Cardiac muscle cell (in vitro differentiated cells and primary cell): ENCODE data around the gene CDH3. TPM values are rescaled to one million over a fixed set of nuclear protein-coding genes. Genes with fewer than 3 reads are reported as not detected.

Source experiments
- DNase-seq, 2 donors: peaks; one replicate each; pipeline versions ENCODE4 v3.0.0 to v3.0.0-alpha.2; 2010 to 2017; ENCODE audit warnings: low read depth in 1 of 2, low spot score in 1 of 2
- H3K27ac ChIP-seq: fragments of 200-600 bp; sonication (generic); 2 replicates; pipeline ENCODE4 v1.5.1; 2016
- H3K27me3 ChIP-seq: fragments of 200-600 bp; sonication (generic); 2 replicates; pipeline ENCODE4 v1.6.0; 2016; ENCODE audit warnings: control low read depth
- H3K36me3 ChIP-seq: fragments of 200-600 bp; sonication (generic); 2 replicates; pipeline ENCODE4 v1.5.1; 2016; ENCODE audit warnings: control low read depth
- H3K4me1 ChIP-seq: fragments of 200-600 bp; sonication (generic); 2 replicates; pipeline ENCODE4 v1.8.1; 2017; ENCODE audit warnings: low read depth, mild to moderate bottlenecking, mixed run types
- H3K4me3 ChIP-seq: fragments of 200-600 bp; sonication (generic); 2 replicates; pipeline ENCODE4 v1.5.1; 2016; ENCODE audit warnings: mild to moderate bottlenecking
- H3K9me3 ChIP-seq: fragments of 200-600 bp; sonication (generic); 2 replicates; pipeline ENCODE4 v1.5.1; 2017; ENCODE audit warnings: low read depth, mild to moderate bottlenecking, control low read depth
- CTCF ChIP-seq: IDR thresholded peaks from 2 replicates; pipeline ENCODE4 v1.5.1; 2012; ENCODE audit warnings: low read depth, mild to moderate bottlenecking, low read length
- polyA plus RNA-seq: library from polyadenylated mRNA; unstranded; fragments of >200 nt; fragmentation: Nextera tagmentation; extraction: Ambion mirVana; gene quantifications from 2 replicates; pipeline ENCODE4 v1.2.1, GENCODE V29; 2016
- total RNA-seq: library from RNA; depleted of rRNA; stranded (reverse); fragments of >200 nt; gene quantifications from 2 replicates; pipeline ENCODE4 v1.2.3, GENCODE V29; 2016

The CDH3 gene
- total and polyA plus RNA-seq, 2 experiments from 2014 or later, result 115 to 342 TPM

- DNase-seq, result no peak
- H3K4me3 ChIP-seq, result no peak overlapping the region
- no peaks in the 10 kb centered on the region for H3K9me3 ChIP-seq
- H3K27me3 ChIP-seq, result no peaks in the 10 kb centered on the region
- TF ChIP-seq CTCF, result no peak
- H3K36me3 ChIP-seq, result peaks cover 33% of the 10 kb centered on the region
- H3K4me1 ChIP-seq, result no peaks in the 10 kb centered on the region
- H3K27ac ChIP-seq, result no peak overlapping the region
These were observed 40.8 kb downstream of the CDH3 start for GRCh38 chr16:68685685-68686478.

GRCh38 chr16:68686905-68687304, 41.8 kb downstream of the CDH3 start:
- no peaks in the 10 kb centered on the region for H3K9me3 ChIP-seq
- DNase-seq, result no peak
- no peaks in the 10 kb centered on the region for H3K27me3 ChIP-seq
- H3K4me3 ChIP-seq, result no peak overlapping the region
- no peak overlapping the region for H3K27ac ChIP-seq
- no peak for TF ChIP-seq CTCF
- peaks cover 35% of the 10 kb centered on the region for H3K36me3 ChIP-seq
- H3K4me1 ChIP-seq, result no peaks in the 10 kb centered on the region

- Histone ChIP-seq H3K9me3 (no peaks in the 10 kb centered on the region), H3K36me3 (peaks cover 51% of the 10 kb centered on the region), H3K4me3 (no peak overlapping the region), H3K4me1 (no peaks in the 10 kb centered on the region), H3K27ac (peak overlapping the region; percentile 45), H3K27me3 (no peaks in the 10 kb centered on the region)
- DNase-seq, result peak in 1 of 2 donors; percentile 11
- no peak for TF ChIP-seq CTCF
These were observed 44.8 kb downstream of the CDH3 start for GRCh38 chr16:68689921-68690320.

- no peak for TF ChIP-seq CTCF
- no peaks in the 10 kb centered on the region for H3K27me3 ChIP-seq
- H3K4me1 ChIP-seq, result no peaks in the 10 kb centered on the region
- H3K9me3 ChIP-seq, result no peaks in the 10 kb centered on the region
- no peak overlapping the region for H3K4me3 ChIP-seq
- H3K27ac ChIP-seq, result no peak overlapping the region
- no peak for DNase-seq
- peaks cover 30% of the 10 kb centered on the region for H3K36me3 ChIP-seq
These were observed 50.5 kb downstream of the CDH3 start for GRCh38 chr16:68695575-68695974.

GRCh38 chr16:68696514-68696913, 51.4 kb downstream of the CDH3 start:
- Histone ChIP-seq H3K27ac (no peak overlapping the region), H3K27me3 (no peaks in the 10 kb centered on the region), H3K9me3 (no peaks in the 10 kb centered on the region), H3K4me3 (no peak overlapping the region), H3K4me1 (no peaks in the 10 kb centered on the region), H3K36me3 (peaks cover 29% of the 10 kb centered on the region)
- no peak for TF ChIP-seq CTCF
- DNase-seq, result no peak
